ENCODE data around the gene ACTR1A. TPM values are rescaled to one million over a fixed set of nuclear protein-coding genes. Genes with fewer than 3 reads are reported as not detected.

ACTR1A gene
- total and polyA plus RNA-seq, 9 of the 15 experiments (the other 6 are each of a cell fraction or from before 2014, with no cell fraction given), result 36.3 to 77.2 (median 49.6) TPM

DNA sequence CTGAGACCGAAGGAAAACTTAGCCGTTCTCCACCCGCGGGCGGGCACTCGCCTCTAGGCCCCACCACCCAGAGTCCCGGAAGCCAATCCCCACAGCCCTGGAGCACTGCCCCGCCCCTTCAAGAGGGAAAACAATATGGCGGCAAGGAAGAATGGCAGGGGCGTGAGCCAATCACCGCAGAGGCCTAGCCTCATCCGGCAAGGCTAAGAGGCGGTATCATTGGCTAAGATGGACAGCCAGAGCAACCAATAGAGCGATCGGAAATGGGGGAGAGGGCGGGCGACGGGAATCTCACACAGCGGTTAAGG lies 529 bp downstream of the ACTR1A start (continued):
- TF ChIP-seq, protein P1, sequence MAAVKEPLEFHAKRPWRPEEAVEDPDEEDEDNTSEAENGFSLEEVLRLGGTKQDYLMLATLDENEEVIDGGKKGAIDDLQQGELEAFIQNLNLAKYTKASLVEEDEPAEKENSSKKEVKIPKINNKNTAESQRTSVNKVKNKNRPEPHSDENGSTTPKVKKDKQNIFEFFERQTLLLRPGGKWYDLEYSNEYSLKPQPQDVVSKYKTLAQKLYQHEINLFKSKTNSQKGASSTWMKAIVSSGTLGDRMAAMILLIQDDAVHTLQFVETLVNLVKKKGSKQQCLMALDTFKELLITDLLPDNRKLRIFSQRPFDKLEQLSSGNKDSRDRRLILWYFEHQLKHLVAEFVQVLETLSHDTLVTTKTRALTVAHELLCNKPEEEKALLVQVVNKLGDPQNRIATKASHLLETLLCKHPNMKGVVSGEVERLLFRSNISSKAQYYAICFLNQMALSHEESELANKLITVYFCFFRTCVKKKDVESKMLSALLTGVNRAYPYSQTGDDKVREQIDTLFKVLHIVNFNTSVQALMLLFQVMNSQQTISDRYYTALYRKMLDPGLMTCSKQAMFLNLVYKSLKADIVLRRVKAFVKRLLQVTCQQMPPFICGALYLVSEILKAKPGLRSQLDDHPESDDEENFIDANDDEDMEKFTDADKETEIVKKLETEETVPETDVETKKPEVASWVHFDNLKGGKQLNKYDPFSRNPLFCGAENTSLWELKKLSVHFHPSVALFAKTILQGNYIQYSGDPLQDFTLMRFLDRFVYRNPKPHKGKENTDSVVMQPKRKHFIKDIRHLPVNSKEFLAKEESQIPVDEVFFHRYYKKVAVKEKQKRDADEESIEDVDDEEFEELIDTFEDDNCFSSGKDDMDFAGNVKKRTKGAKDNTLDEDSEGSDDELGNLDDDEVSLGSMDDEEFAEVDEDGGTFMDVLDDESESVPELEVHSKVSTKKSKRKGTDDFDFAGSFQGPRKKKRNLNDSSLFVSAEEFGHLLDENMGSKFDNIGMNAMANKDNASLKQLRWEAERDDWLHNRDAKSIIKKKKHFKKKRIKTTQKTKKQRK (IDR thresholded peaks at IDR 0.05; ENCODE audit: borderline replicate concordance, low read depth, low read length), result peak; percentile 91
- no peak for TF ChIP-seq ELF4 (CRISPR knock-in tag; IDR thresholded peaks at IDR 0.05)
- no peak for TF ChIP-seq BCOR (IDR thresholded peaks at IDR 0.05)
- no peak for TF ChIP-seq KHSRP (IDR thresholded peaks at IDR 0.05)
- TF ChIP-seq, protein P2, sequence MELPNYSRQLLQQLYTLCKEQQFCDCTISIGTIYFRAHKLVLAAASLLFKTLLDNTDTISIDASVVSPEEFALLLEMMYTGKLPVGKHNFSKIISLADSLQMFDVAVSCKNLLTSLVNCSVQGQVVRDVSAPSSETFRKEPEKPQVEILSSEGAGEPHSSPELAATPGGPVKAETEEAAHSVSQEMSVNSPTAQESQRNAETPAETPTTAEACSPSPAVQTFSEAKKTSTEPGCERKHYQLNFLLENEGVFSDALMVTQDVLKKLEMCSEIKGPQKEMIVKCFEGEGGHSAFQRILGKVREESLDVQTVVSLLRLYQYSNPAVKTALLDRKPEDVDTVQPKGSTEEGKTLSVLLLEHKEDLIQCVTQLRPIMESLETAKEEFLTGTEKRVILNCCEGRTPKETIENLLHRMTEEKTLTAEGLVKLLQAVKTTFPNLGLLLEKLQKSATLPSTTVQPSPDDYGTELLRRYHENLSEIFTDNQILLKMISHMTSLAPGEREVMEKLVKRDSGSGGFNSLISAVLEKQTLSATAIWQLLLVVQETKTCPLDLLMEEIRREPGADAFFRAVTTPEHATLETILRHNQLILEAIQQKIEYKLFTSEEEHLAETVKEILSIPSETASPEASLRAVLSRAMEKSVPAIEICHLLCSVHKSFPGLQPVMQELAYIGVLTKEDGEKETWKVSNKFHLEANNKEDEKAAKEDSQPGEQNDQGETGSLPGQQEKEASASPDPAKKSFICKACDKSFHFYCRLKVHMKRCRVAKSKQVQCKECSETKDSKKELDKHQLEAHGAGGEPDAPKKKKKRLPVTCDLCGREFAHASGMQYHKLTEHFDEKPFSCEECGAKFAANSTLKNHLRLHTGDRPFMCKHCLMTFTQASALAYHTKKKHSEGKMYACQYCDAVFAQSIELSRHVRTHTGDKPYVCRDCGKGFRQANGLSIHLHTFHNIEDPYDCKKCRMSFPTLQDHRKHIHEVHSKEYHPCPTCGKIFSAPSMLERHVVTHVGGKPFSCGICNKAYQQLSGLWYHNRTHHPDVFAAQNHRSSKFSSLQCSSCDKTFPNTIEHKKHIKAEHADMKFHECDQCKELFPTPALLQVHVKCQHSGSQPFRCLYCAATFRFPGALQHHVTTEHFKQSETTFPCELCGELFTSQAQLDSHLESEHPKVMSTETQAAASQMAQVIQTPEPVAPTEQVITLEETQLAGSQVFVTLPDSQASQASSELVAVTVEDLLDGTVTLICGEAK (IDR thresholded peaks at IDR 0.05), result peak; percentile 77
- TF ChIP-seq, protein P2 (CRISPR knock-in tag; IDR thresholded peaks at IDR 0.05), result no peak
- TF ChIP-seq, protein P3, sequence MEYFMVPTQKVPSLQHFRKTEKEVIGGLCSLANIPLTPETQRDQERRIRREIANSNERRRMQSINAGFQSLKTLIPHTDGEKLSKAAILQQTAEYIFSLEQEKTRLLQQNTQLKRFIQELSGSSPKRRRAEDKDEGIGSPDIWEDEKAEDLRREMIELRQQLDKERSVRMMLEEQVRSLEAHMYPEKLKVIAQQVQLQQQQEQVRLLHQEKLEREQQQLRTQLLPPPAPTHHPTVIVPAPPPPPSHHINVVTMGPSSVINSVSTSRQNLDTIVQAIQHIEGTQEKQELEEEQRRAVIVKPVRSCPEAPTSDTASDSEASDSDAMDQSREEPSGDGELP (CRISPR knock-in tag; IDR thresholded peaks at IDR 0.05; ENCODE audit: borderline replicate concordance), result peak; percentile 61; the same call in 1 of the 2 replicates
- TF ChIP-seq, protein P4, sequence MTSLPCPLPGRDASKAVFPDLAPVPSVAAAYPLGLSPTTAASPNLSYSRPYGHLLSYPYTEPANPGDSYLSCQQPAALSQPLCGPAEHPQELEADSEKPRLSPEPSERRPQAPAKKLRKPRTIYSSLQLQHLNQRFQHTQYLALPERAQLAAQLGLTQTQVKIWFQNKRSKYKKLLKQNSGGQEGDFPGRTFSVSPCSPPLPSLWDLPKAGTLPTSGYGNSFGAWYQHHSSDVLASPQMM (CRISPR knock-in tag; IDR thresholded peaks at IDR 0.05), result no peak
- peak; percentile 87 for TF ChIP-seq RBM25 (IDR thresholded peaks at IDR 0.05; ENCODE audit: low read depth, low read length, severe bottlenecking)
- TF ChIP-seq CHD2 (IDR thresholded peaks at IDR 0.05; ENCODE audit: low read depth, low read length), result peak; percentile 80
- TF ChIP-seq DIDO1 (tag; IDR thresholded peaks at IDR 0.05; ENCODE audit: low read depth), result no peak
- no peak for TF ChIP-seq ELF2 (CRISPR knock-in tag; IDR thresholded peaks at IDR 0.05)
- TF ChIP-seq HCFC1 (IDR thresholded peaks at IDR 0.05; ENCODE audit: low read depth, low read length), result 0 out of 2 replicates have a peak, but pooled peaks have one; percentile 4
- TF ChIP-seq, protein P5, sequence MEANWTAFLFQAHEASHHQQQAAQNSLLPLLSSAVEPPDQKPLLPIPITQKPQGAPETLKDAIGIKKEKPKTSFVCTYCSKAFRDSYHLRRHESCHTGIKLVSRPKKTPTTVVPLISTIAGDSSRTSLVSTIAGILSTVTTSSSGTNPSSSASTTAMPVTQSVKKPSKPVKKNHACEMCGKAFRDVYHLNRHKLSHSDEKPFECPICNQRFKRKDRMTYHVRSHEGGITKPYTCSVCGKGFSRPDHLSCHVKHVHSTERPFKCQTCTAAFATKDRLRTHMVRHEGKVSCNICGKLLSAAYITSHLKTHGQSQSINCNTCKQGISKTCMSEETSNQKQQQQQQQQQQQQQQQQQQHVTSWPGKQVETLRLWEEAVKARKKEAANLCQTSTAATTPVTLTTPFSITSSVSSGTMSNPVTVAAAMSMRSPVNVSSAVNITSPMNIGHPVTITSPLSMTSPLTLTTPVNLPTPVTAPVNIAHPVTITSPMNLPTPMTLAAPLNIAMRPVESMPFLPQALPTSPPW (CRISPR knock-in tag; IDR thresholded peaks at IDR 0.05), result peak; percentile 53
